IPS DF 19.7 (cell line): ENCODE measurements around the gene GPR37.

ENCODE experiments used
- DNase-seq: peaks from one replicate; pipeline ENCODE4 v3.0.0-alpha.2; 2013; ENCODE audit warnings: low read depth, low spot score

The GPR37 gene

GRCh38 chr7:124765401-124766352, at the start of gene GPR37:
GPR37 (minus strand) TSS chr7:124765792; CDS start chr7:124764976, 816 bp downstream.
- DNase-seq = peak; percentile 35

GRCh38 chr7:124813994-124814798, 48.6 kb upstream of the GPR37 start:
- no peak for DNase-seq

GRCh38 chr7:124812764-124813163, 47.2 kb upstream of the GPR37 start:
- no peak for DNase-seq

DNA sequence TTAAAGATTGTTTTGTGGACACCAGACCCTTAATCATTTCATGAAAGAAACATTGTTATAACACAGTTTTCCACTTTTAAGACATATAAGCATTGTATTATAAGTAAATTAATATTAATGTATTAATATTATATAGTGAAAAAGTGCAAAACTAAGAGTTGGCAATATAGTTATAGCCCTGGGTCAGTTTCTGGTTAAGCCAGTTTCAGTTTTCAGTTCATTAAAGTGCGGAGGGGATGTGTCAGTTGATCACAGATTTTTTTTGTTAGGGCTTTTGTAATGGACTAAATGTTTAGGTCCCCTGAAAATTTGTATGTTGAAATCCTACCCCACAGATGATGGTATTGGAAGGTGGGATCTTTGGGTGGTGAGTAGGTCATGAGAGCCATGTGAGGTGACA, 45.7 kb upstream of the GPR37 start:
- no peak for DNase-seq

GRCh38 chr7:124810605-124811004, 45.0 kb upstream of the GPR37 start:
- no peak for DNase-seq

- DNase-seq = no peak
Measured at GRCh38 chr7:124808206-124808605, 42.6 kb upstream of the GPR37 start.

DNA sequence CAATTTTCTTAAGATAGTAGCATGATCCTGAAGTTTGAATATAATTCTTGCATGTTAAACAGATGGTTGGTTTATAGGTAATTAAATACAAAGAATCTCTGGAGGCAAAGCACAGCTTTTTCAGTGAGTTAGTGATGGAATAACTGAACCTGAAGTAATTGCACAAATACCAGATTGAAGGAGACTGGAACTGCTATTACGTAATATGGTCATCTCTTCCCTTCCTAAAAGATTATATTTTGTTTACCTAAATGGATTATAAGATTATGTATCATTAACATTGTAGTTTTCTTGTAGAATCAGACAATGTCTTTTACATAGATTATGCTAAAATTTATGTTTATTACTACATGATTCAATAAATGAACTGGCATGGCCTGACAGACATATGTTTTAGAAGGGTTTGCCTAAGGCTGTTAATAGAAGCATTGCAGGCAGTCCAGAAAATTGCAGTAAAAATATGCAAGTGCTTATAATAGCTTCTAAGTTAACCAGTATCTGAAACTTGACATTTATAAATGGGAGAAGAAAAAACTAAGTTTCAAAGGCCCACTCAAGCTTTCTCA, 35.8 kb upstream of the GPR37 start:
- DNase-seq = no peak

DNA sequence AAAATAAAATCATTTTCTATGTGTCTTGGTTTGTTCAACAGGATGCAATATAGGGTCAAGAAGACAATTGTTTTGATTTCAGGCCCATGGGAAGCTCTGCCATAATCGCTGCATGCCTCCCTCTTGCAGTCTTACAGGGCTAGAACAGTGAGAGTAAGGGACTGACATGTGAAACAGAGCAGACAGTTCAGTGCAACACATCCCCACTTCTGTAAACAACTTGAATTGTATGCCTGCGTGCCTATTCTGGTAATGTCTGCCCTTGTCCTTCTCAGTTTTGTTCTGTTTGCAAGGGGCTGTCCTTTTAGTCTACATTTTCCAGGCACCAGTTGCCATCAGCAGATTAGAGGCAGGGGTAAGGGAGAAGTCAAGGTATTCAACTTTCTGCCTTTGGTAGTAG, 34.8 kb upstream of the GPR37 start:
- DNase-seq = no peak

DNA sequence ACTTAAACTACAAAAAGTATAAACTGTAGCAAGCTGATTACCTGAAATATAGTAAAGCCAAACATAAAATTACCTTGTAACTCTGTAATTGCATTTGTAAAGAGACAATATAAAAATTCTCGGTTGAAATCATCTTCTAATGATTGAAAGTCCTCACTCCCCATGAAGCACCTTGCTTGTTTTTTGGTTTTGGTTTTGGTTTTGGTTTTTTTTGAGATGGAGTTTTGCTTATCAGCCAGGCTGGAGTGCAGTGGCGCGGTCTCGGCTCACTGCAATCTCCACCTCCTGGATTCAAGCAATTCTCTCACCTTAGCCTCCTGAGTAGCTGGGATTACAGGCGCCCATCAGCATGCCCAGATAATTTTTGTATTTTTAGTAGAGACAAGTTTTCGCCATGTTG, 33.9 kb upstream of the GPR37 start:
- no peak for DNase-seq

DNA sequence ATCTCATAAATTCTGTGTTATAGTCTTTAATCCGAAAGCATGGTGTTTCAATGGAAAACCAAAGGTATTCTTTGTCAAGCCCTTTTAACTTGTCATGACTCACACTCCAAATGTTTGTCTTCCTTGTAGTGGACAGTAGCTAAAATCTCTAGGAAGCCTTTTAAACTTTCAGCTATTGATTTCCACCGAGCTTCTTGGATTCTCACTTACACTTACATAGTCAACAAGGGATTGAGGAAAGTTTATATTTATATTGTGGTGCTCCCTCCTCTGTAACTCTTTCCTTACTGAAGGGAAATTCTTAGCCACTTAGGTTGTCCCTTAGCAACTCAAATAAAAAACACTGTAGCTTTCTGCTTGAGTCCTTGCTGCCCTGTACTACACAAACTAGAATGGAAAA, 31.2 kb upstream of the GPR37 start:
- DNase-seq = no peak

DNA sequence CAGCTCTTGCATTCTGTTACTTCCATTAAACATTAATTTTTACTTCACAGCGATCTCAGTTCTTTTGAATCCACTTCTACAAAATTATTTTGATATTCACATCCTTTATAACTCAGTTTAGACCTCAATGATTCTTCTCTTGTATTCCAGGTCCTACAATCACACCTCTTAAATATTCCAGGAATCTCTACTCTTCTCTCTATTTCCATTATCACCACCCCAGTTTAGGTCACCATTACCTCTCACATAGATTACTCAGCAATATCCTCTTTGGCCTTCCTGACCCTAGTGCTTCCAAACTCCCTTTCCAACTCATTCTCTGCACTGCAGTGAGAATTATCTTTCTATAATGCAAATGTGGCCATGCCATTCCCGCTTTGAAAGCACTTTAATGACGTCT, 27.1 kb upstream of the GPR37 start:
- DNase-seq = no peak

DNA sequence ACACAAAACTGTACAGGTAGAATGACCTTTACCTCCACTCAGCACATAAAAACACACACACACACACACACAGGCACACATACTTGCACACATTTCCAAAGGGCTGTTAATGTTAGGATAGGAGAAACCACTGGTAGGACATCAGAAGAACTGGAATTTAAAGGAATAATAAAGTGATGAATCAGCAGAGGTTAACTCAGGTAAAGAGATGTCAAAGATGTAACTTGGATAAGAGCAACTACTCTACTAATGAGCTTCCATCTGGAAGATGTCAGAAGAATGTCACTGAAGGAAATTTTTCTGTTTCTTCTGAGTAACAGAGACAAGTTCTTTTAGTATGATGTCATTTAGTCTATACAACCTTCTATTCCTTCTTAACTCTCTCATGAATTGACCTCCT, 26.4 kb upstream of the GPR37 start:
- no peak for DNase-seq

GRCh38 chr7:124791426-124791825, 25.8 kb upstream of the GPR37 start:
- no peak for DNase-seq

GRCh38 chr7:124790645-124791044, 25.1 kb upstream of the GPR37 start:
- DNase-seq = no peak

DNA sequence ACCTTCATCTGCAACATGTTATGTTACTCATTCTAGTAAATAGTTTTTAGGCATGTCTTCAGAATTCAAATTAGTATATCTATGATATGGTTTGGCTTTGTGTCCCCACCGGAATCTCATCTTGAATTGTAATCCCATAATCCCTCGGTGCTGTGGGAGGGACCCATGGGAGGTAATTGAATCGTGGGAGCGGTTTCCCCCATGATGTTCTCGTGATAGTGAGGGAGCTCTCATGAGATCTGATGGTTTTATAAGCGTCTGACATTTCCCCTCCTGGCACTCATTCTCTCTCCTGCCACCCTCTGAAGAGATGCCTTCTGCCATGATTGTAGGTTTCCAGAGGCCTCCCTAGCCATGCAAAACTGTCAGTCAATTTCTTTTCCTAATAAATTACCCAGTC, 20.4 kb upstream of the GPR37 start:
- no peak for DNase-seq

- DNase-seq = no peak
Measured at GRCh38 chr7:124784879-124785818, 19.6 kb upstream of the GPR37 start.

DNA sequence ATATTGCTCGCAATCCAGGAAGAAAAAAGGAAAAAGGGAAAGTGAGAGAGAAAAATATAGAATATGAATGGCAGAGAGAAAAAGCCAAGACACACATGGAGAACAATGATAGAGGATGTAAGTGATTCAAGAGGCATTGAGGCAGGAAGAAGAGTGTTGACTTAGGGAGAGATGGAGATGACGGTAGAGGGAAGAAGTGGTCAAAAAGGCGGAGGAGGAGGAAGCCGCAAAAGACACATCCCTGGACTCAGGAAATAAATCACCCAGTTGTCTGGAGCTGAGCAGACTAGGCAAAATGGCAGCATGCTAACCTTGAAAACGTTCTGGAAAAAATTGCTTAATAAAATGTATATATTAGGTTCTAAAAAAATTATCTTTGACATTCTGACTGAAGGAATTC, 17.7 kb upstream of the GPR37 start:
- DNase-seq = no peak

GRCh38 chr7:124781907-124782734, 16.5 kb upstream of the GPR37 start:
- DNase-seq = no peak

GRCh38 chr7:124781418-124781817, 15.8 kb upstream of the GPR37 start:
- no peak for DNase-seq

DNA sequence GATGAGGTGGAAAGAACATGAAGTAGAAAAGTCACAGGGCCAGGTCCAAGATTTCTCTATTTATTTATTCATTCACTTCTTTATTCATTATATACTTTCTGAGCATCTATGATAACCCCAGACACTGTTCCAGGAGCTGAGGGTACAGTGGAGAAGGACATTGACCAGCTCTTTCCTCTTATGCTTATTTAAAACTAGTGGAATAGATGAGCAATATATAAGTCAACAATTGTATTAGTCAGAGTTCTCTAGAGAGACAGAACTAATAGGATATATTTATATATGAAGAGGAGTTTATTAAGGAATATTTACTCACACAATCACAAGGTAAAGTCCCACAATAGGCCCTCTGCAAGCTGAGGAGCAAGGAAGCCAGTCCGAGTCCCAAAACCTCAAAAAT, 15.0 kb upstream of the GPR37 start:
- DNase-seq = no peak
